HepG2 (cell line): Measurements from ENCODE around the gene ADCYAP1R1. TPM values are rescaled to one million over a fixed set of nuclear protein-coding genes. Genes with fewer than 3 reads are reported as not detected.

Source experiments
- ATAC-seq: fragments of 200-7000 bp; cut with Tn5 transposase; 3 replicates; pipeline ENCODE4 v1.9.1; 2020; ENCODE audit warnings: mild to moderate bottlenecking, moderate library complexity
- BruUV-seq: library from RNA; stranded (reverse); fragments of 400-500 nt; replicated peaks from 2 replicates; lab custom pipeline; 2021; lab: Mats Ljungman, UMichigan
- CTCF ChIA-PET: fragments of 300-600 bp; formaldehyde crosslinking; extraction: SDS; loops from one replicate; lab custom pipeline; 2021; ENCODE audit warnings: low total read pairs, inconsistent platforms, low intra/inter-chr PET ratio; lab: Yijun Ruan, JAX
- POLR2A ChIA-PET: fragments of 350-600 bp; sonication (Branson Sonifier 250); formaldehyde crosslinking; loops from one replicate; lab custom pipeline; 2020; ENCODE audit warnings: antibody characterized with exemption, inconsistent platforms; lab: Yijun Ruan, JAX
- DNase-seq: peaks from one replicate; pipeline ENCODE4 v3.0.0-alpha.2; 2015; ENCODE audit warnings: low spot score
- FAIRE-seq: peaks from 3 replicates; lab custom pipeline; 2011; peaks lifted over from hg19 to GRCh38; lab: Jason Lieb, UNC
- H2AFZ ChIP-seq: one replicate; pipeline ENCODE4 v1.6.1; 2011; ENCODE audit warnings: low read length, inconsistent platforms
- H3K27ac ChIP-seq: fragments of 300-600 bp; 3 replicates; pipeline ENCODE4 v1.8.0; 2011; ENCODE audit warnings: mixed run types, mild to moderate bottlenecking, mixed read lengths, low read length, inconsistent platforms; ENCODE audit not compliant: insufficient read depth; ENCODE audit errors: extremely low read length
- H3K27me3 ChIP-seq, 2 experiments: fragments of 200-600 bp in 1 of 2; 2 replicates in 1 of 2; 3 replicates in 1 of 2; pipeline versions ENCODE4 v1.6.0 to v1.8.0; 2011; ENCODE audit warnings: low read length in 2 of 2, mild to moderate bottlenecking in 2 of 2, moderate library complexity in 2 of 2, inconsistent platforms in 1 of 2; ENCODE audit not compliant: insufficient read depth in 2 of 2, control insufficient read depth in 1 of 2
- H3K36me3 ChIP-seq, 2 experiments: fragments of 200-600 bp in 1 of 2; replicated peaks in 1 of 2; 2 replicates in 1 of 2; 3 replicates in 1 of 2; pipeline versions ENCODE4 v1.5.1 to v1.8.0; 2011; ENCODE audit warnings: low read length in 2 of 2, inconsistent platforms in 1 of 2; ENCODE audit not compliant: insufficient read depth in 2 of 2, control insufficient read depth in 1 of 2
- H3K4me1 ChIP-seq: 2 replicates; pipeline ENCODE4 v1.5.1; 2012; ENCODE audit warnings: low read length, inconsistent platforms; ENCODE audit not compliant: insufficient read depth
- H3K4me2 ChIP-seq: 2 replicates; pipeline ENCODE4 v1.6.0; 2011; ENCODE audit warnings: low read depth, low read length, inconsistent platforms
- H3K4me3 ChIP-seq, 3 experiments: fragments of 200-600 bp in 1 of 3; sonication (generic), shearing (Covaris generic) in 1 of 3; replicated peaks in 1 of 3; 2 replicates each; pipeline ENCODE4 v1.5.1; 2011 to 2016; ENCODE audit warnings: low read length in 3 of 3, inconsistent platforms in 2 of 3, low read depth in 2 of 3, mild to moderate bottlenecking in 2 of 3, control low read depth in 1 of 3, mixed read lengths in 1 of 3; ENCODE audit not compliant: insufficient read depth in 1 of 3
- H3K79me2 ChIP-seq: one replicate; pipeline ENCODE4 v1.6.1; 2011; ENCODE audit warnings: low read length, inconsistent platforms; ENCODE audit not compliant: insufficient read depth
- H3K9ac ChIP-seq: 2 replicates; pipeline ENCODE4 v1.6.0; 2011; ENCODE audit warnings: mild to moderate bottlenecking, low read depth, low read length, inconsistent platforms; ENCODE audit not compliant: insufficient read depth
- H3K9me3 ChIP-seq: 2 replicates; pipeline ENCODE4 v1.5.1; 2012; ENCODE audit warnings: mild to moderate bottlenecking, low read length
- H4K20me1 ChIP-seq: 2 replicates; pipeline ENCODE4 v1.6.0; 2011; ENCODE audit warnings: inconsistent platforms, mild to moderate bottlenecking, low read length, moderate library complexity; ENCODE audit not compliant: insufficient read depth
- BCL6 ChIP-seq: IDR thresholded peaks from 2 replicates; pipeline ENCODE4 v1.6.1; 2016; ENCODE audit warnings: missing genetic modification reagents, missing compliant biosample characterization
- DNMT3B ChIP-seq: conservative IDR thresholded peaks from 2 replicates; pipeline ENCODE4 v1.6.1; 2016; ENCODE audit warnings: missing biosample characterization, control low read depth
- FOSL1 ChIP-seq: sonication (generic); formaldehyde crosslinking; IDR thresholded peaks from 2 replicates; pipeline ENCODE4 v1.9.0; 2021; ENCODE audit warnings: missing genetic modification reagents, borderline replicate concordance
- GMEB1 ChIP-seq: sonication (generic); formaldehyde crosslinking; IDR thresholded peaks from 2 replicates; pipeline ENCODE4 v1.5.1; 2020; ENCODE audit warnings: missing genetic modification reagents, mild to moderate bottlenecking, borderline replicate concordance
- HDAC6 ChIP-seq: fragments of 200-600 bp; sonication (generic); IDR thresholded peaks from 2 replicates; pipeline ENCODE4 v1.7.0; 2017; ENCODE audit warnings: mild to moderate bottlenecking, antibody characterized with exemption, low read length, low read depth
- JUNB ChIP-seq: sonication (generic); formaldehyde crosslinking; IDR thresholded peaks from 2 replicates; pipeline ENCODE4 v1.8.0; 2022; ENCODE audit warnings: missing genetic modification reagents, mild to moderate bottlenecking, borderline replicate concordance
- KDM4B ChIP-seq: sonication (generic); formaldehyde crosslinking; IDR thresholded peaks from 2 replicates; pipeline ENCODE4 v1.4.0; 2020; ENCODE audit warnings: missing genetic modification reagents
- MAFF ChIP-seq: IDR thresholded peaks from 2 replicates; pipeline ENCODE4 v1.6.1; 2011; ENCODE audit warnings: low read depth, low read length, improper control_type of control experiment
- MIER2 ChIP-seq: IDR thresholded peaks from 2 replicates; pipeline ENCODE4 v1.6.1; 2016; ENCODE audit warnings: missing biosample characterization, missing genetic modification reagents
- MXI1 ChIP-seq: IDR thresholded peaks from 3 replicates; pipeline ENCODE4 v1.6.1; 2012; ENCODE audit warnings: low read depth, low read length, inconsistent platforms, borderline replicate concordance
- SMAD1 ChIP-seq: sonication (generic); formaldehyde crosslinking; IDR thresholded peaks from 2 replicates; pipeline ENCODE4 v1.4.0; 2020; ENCODE audit warnings: missing genetic modification reagents, low read depth, mild to moderate bottlenecking, borderline replicate concordance
- SP4 ChIP-seq: sonication (generic); formaldehyde crosslinking; IDR thresholded peaks from 2 replicates; pipeline ENCODE4 v1.8.1; 2023; ENCODE audit warnings: mild to moderate bottlenecking, missing genetic modification reagents
- TEAD3 ChIP-seq: optimal IDR thresholded peaks from 2 replicates; pipeline ENCODE3; 2016; ENCODE audit warnings: borderline replicate concordance
- ZFP1 ChIP-seq: IDR thresholded peaks from 2 replicates; pipeline ENCODE4 v1.6.1; 2016
- ZNF138 ChIP-seq: sonication (generic); formaldehyde crosslinking; IDR thresholded peaks from 2 replicates; pipeline ENCODE4 v1.5.0; 2020; ENCODE audit warnings: mild to moderate bottlenecking, low read depth, missing genetic modification reagents
- ZNF274 ChIP-seq: sonication (generic); formaldehyde crosslinking; IDR thresholded peaks from 2 replicates; pipeline ENCODE4 v1.5.1; 2020; ENCODE audit warnings: mild to moderate bottlenecking, missing genetic modification reagents
- ZNF629 ChIP-seq: sonication (generic); formaldehyde crosslinking; conservative IDR thresholded peaks from 2 replicates; pipeline ENCODE4 v1.5.0; 2020; ENCODE audit warnings: missing genetic modification reagents
- ZNF652 ChIP-seq: IDR thresholded peaks from 2 replicates; pipeline ENCODE4 v1.6.1; 2016; ENCODE audit warnings: low read depth, borderline replicate concordance
- WGBS: methylation state at CpG from one replicate; pipeline ENCODE4 v1.1.6; 2017; ENCODE audit warnings: low lambda C conversion rate; 5-methylcytosine and 5-hydroxymethylcytosine counted together
- in situ Hi-C: cut with HindIII; loops from 2 replicates; pipeline ENCODE4 v1.10.0; 2017; ENCODE audit warnings: low pct_unique_long_range_greater_than_20kb; ENCODE audit not compliant: extremely low pct_ligation_motif_present
- intact Hi-C: fragments of 100-400 bp; cut with micrococcal nuclease; formaldehyde crosslinking; loops from one replicate; pipeline ENCODE4 v1.10.0; 2022; ENCODE audit not compliant: unreplicated experiment
- polyA plus RNA-seq, 8 experiments: library from polyadenylated mRNA; depleted of rRNA in 3 of 8; stranded (reverse) in 7 of 8; unstranded in 1 of 8; fragments of >200 nt; fragmentation: Illumina TruSeq in 4 of 8; extraction: Trizol in 4 of 8; gene quantifications; 2 replicates each; pipeline versions ENCODE4 v1.2.1 to v1.2.3, GENCODE V29; 2011 to 2016; ENCODE audit warnings: low read depth in 4 of 8, missing spikeins in 1 of 8, mixed read lengths in 1 of 8; ENCODE audit not compliant: insufficient read depth in 1 of 8
- total RNA-seq, 5 experiments: library from RNA; depleted of rRNA; stranded (reverse); fragments of >200 nt; fragmentation: Illumina TruSeq; extraction: Trizol; gene quantifications; 2 replicates each; pipeline ENCODE4 v1.2.3, GENCODE V29; 2016; ENCODE audit warnings: low read depth in 1 of 5

The ADCYAP1R1 gene
- total and polyA plus RNA-seq, 2 of the 13 experiments (the other 11 are each of a cell fraction or from before 2014, with no cell fraction given): not detected

- no peak for DNase-seq
- no peak for ATAC-seq
- intact Hi-C loops: no loop called here
- Histone ChIP-seq H3K27ac (no peak overlapping the region), H3K36me3 (no peaks in the 10 kb centered on the region), H3K79me2 (no peaks in the 10 kb centered on the region), H3K27me3 (peaks cover 1 to 21% of the 10 kb centered on the region in 2 experiments; a peak in 3 of 5 replicates), H4K20me1 (no peaks in the 10 kb centered on the region), H3K4me2 (no peak overlapping the region), H3K9ac (no peak overlapping the region), H3K4me1 (no peaks in the 10 kb centered on the region), H3K9me3 (no peaks in the 10 kb centered on the region), H2AFZ (no peak overlapping the region), H3K4me3 (no peak overlapping the region)
- POLR2A ChIA-PET: no interaction called here
- BruUV-seq: no TSS peak
- CTCF ChIA-PET: no interaction called here
- no peak for TF ChIP-seq MXI1
- in situ Hi-C loops: no loop called here
- WGBS: 3% methylated on average over 3 of the region's 3 CpGs
- FAIRE-seq: no peak
Observed at GRCh38 chr7:31067491-31067890, 15.4 kb downstream of the ADCYAP1R1 start.

DNA sequence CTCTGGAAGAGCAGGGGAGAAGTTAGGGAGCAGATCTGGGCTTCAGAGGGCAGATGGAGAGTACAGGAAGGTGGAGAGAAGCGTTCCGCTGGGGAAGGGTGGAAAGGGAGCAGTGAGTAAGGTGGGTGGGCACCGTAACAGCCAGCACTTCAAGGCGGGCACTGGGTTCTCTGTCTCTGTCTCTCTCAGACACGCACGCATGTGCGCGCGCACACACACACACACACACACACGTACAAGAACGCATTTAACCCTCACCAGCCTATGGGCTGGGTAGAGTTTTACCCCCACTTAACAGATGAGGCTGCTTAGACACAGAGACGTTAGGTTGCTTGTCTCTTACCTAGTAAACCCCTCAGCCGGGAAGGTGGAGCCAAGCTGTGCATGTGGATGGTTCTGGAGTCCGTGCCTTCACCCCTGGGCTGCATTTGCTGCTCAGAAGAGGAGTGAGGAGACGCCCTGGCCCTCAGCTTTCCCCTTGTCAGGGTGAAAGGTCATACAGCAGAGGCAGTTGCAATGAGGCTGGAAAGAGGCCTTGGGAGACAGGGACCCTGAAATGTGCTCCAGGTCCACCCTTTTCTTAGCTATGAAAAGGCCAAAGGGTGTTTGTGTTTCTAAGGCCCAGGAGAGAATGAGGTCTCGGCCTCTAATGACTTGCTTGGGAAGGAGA, 16.0 kb downstream of the ADCYAP1R1 start:
- no peaks in the 10 kb centered on the region for H4K20me1 ChIP-seq
- ATAC-seq (no peak), DNase-seq (no peak), FAIRE-seq (no peak)
- in situ Hi-C loops: no loop called here
- H3K9me3 ChIP-seq: no peaks in the 10 kb centered on the region
- peaks cover 1 to 22% of the 10 kb centered on the region in 2 experiments; a peak in 3 of 5 replicates for H3K27me3 ChIP-seq
- H2AFZ ChIP-seq: no peak overlapping the region
- no peak overlapping the region for H3K4me3 ChIP-seq
- no peak overlapping the region for H3K9ac ChIP-seq
- intact Hi-C loops: no loop called here
- H3K36me3 ChIP-seq: no peaks in the 10 kb centered on the region
- no peaks in the 10 kb centered on the region for H3K4me1 ChIP-seq
- WGBS: 33% methylated on average over 12 of the region's 16 CpGs
- H3K4me2 ChIP-seq: no peak overlapping the region
- POLR2A ChIA-PET: no interaction called here
- H3K27ac ChIP-seq: no peak overlapping the region
- TF ChIP-seq BCL6 (CRISPR knock-in tag): no peak
- no peak for TF ChIP-seq ZNF138 (CRISPR knock-in tag)
- TF ChIP-seq DNMT3B (CRISPR knock-in tag): no peak
- TF ChIP-seq ZFP1 (CRISPR knock-in tag): no peak
- TF ChIP-seq KDM4B (CRISPR knock-in tag): no peak
- no peak for TF ChIP-seq FOSL1
- no peak for TF ChIP-seq ZNF629
- TF ChIP-seq HDAC6: no peak
- no peak for TF ChIP-seq MAFF
- no peak for TF ChIP-seq ZNF652
- no peak for TF ChIP-seq MIER2
- TF ChIP-seq ZNF274: no peak
- no peak for TF ChIP-seq GMEB1
- no peak for TF ChIP-seq TEAD3 (CRISPR knock-in tag)
- TF ChIP-seq JUNB (CRISPR knock-in tag): no peak
- TF ChIP-seq SP4 (CRISPR knock-in tag): no peak
- TF ChIP-seq SMAD1 (CRISPR knock-in tag): no peak
- BruUV-seq: no TSS peak
- no peaks in the 10 kb centered on the region for H3K79me2 ChIP-seq
- CTCF ChIA-PET: no interaction called here
